NB4 (cell line): ENCODE results near the gene MED29.

Experiments used
- DNase-seq: peaks from one replicate; pipeline ENCODE4 v3.0.0; 2010; ENCODE audit warnings: low read depth
- H3K4me3 ChIP-seq: one replicate; pipeline ENCODE4 v1.5.1; 2011; ENCODE audit warnings: mild to moderate bottlenecking, low read depth, low read length, moderate library complexity
- CTCF ChIP-seq: IDR thresholded peaks from one replicate; pipeline ENCODE4 v1.5.1; 2012; ENCODE audit warnings: low read depth, low read length
- MAX ChIP-seq: IDR thresholded peaks from 2 replicates; pipeline ENCODE4 v1.6.1; 2011; ENCODE audit warnings: low read depth, low read length
- MYC ChIP-seq: IDR thresholded peaks from 2 replicates; pipeline ENCODE4 v1.6.1; 2011; ENCODE audit warnings: low read depth, low read length
- POLR2A ChIP-seq: IDR thresholded peaks from 2 replicates; pipeline ENCODE4 v1.6.1; 2011; ENCODE audit warnings: mild to moderate bottlenecking; ENCODE audit not compliant: insufficient read length; ENCODE audit errors: extremely low read depth

The MED29 gene

GRCh38 chr19:39402346-39403300, 11.4 kb downstream of the MED29 start:
- peak; percentile 88 for DNase-seq
- H3K4me3 ChIP-seq: peak overlapping the region; percentile 30
- peak; percentile 89 for TF ChIP-seq MAX
- TF ChIP-seq MYC: 0 out of 2 replicates have a peak, but pooled peaks have one; percentile 57
- TF ChIP-seq CTCF: no peak
- no peak for TF ChIP-seq POLR2A

GRCh38 chr19:39403331-39404312, 12.4 kb downstream of the MED29 start:
- DNase-seq: peak; percentile 84
- TF ChIP-seq CTCF: no peak
- TF ChIP-seq MYC: 0 out of 2 replicates have a peak, but pooled peaks have one; percentile 40
- TF ChIP-seq POLR2A: no peak
- peak; percentile 8; the same call in 1 of the 2 replicates for TF ChIP-seq MAX
- H3K4me3 ChIP-seq: no peak overlapping the region

- DNase-seq: no peak
- TF ChIP-seq POLR2A (no peak), CTCF (no peak), MYC (no peak), MAX (no peak)
- no peak overlapping the region for H3K4me3 ChIP-seq
Observed at GRCh38 chr19:39405261-39405957, 14.2 kb downstream of the MED29 start.

- H3K4me3 ChIP-seq: peak overlapping the region; percentile 32
- peak; percentile 70 for DNase-seq
- TF ChIP-seq POLR2A: no peak
- TF ChIP-seq MYC: no peak
- no peak for TF ChIP-seq CTCF
Observed at GRCh38 chr19:39405958-39406655, 14.9 kb downstream of the MED29 start.
